PFSK-1 (cell line): ENCODE data around the gene CFAP61.

Experiments used
- FOXP2 ChIP-seq: optimal IDR thresholded peaks from 2 replicates; pipeline ENCODE3; 2011; ENCODE audit warnings: borderline replicate concordance, control low read depth, inconsistent platforms; ENCODE audit not compliant: insufficient read depth; ENCODE audit errors: extremely low read length, extremely low read depth
- POLR2AphosphoS5 ChIP-seq: IDR thresholded peaks from 2 replicates; pipeline ENCODE4 v1.6.1; 2012; ENCODE audit warnings: low read depth, mild to moderate bottlenecking, control low read depth, low read length, moderate library complexity
- SIN3A ChIP-seq: IDR thresholded peaks from 2 replicates; pipeline ENCODE4 v1.6.1; 2012; ENCODE audit warnings: mild to moderate bottlenecking, low read length, moderate library complexity, borderline replicate concordance; ENCODE audit not compliant: insufficient read depth
- TAF1 ChIP-seq: IDR thresholded peaks from 2 replicates; pipeline ENCODE4 v1.6.1; 2012; ENCODE audit warnings: low read length, control low read depth, borderline replicate concordance; ENCODE audit not compliant: insufficient read depth
- TF ChIP-seq, protein P1 (sequence below), 2 experiments: IDR thresholded peaks; 2 replicates each; pipeline versions ENCODE4 v1.6.1 to v1.8.0; 2011 to 2012; ENCODE audit warnings: low read depth in 2 of 2, low read length in 2 of 2, control low read depth in 1 of 2, inconsistent platforms in 1 of 2, mild to moderate bottlenecking in 1 of 2, moderate library complexity in 1 of 2; ENCODE audit not compliant: insufficient read depth in 1 of 2

The CFAP61 gene

GRCh38 chr20:20312562-20312961 is 260.2 kb downstream of the CFAP61 start:
- TF ChIP-seq SIN3A (no peak), TAF1 (no peak), FOXP2 (no peak)

GRCh38 chr20:20317195-20317594 is 264.9 kb downstream of the CFAP61 start:
- TF ChIP-seq SIN3A: no peak
- no peak for TF ChIP-seq POLR2AphosphoS5
- no peak for TF ChIP-seq FOXP2
- no peak for TF ChIP-seq TAF1
- TF ChIP-seq, protein P1, sequence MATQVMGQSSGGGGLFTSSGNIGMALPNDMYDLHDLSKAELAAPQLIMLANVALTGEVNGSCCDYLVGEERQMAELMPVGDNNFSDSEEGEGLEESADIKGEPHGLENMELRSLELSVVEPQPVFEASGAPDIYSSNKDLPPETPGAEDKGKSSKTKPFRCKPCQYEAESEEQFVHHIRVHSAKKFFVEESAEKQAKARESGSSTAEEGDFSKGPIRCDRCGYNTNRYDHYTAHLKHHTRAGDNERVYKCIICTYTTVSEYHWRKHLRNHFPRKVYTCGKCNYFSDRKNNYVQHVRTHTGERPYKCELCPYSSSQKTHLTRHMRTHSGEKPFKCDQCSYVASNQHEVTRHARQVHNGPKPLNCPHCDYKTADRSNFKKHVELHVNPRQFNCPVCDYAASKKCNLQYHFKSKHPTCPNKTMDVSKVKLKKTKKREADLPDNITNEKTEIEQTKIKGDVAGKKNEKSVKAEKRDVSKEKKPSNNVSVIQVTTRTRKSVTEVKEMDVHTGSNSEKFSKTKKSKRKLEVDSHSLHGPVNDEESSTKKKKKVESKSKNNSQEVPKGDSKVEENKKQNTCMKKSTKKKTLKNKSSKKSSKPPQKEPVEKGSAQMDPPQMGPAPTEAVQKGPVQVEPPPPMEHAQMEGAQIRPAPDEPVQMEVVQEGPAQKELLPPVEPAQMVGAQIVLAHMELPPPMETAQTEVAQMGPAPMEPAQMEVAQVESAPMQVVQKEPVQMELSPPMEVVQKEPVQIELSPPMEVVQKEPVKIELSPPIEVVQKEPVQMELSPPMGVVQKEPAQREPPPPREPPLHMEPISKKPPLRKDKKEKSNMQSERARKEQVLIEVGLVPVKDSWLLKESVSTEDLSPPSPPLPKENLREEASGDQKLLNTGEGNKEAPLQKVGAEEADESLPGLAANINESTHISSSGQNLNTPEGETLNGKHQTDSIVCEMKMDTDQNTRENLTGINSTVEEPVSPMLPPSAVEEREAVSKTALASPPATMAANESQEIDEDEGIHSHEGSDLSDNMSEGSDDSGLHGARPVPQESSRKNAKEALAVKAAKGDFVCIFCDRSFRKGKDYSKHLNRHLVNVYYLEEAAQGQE (IDR thresholded peaks at IDR 0.05; ENCODE audit: insufficient read depth in 1 of 2, low read depth in 2 of 2, low read length in 2 of 2): no peak

GRCh38 chr20:20317621-20318364 is 265.5 kb downstream of the CFAP61 start:
- TF ChIP-seq SIN3A: no peak
- no peak for TF ChIP-seq TAF1
- no peak for TF ChIP-seq POLR2AphosphoS5
- TF ChIP-seq, protein P1 (IDR thresholded peaks at IDR 0.05; ENCODE audit: insufficient read depth in 1 of 2, low read depth in 2 of 2, low read length in 2 of 2): no peak
- no peak for TF ChIP-seq FOXP2

DNA sequence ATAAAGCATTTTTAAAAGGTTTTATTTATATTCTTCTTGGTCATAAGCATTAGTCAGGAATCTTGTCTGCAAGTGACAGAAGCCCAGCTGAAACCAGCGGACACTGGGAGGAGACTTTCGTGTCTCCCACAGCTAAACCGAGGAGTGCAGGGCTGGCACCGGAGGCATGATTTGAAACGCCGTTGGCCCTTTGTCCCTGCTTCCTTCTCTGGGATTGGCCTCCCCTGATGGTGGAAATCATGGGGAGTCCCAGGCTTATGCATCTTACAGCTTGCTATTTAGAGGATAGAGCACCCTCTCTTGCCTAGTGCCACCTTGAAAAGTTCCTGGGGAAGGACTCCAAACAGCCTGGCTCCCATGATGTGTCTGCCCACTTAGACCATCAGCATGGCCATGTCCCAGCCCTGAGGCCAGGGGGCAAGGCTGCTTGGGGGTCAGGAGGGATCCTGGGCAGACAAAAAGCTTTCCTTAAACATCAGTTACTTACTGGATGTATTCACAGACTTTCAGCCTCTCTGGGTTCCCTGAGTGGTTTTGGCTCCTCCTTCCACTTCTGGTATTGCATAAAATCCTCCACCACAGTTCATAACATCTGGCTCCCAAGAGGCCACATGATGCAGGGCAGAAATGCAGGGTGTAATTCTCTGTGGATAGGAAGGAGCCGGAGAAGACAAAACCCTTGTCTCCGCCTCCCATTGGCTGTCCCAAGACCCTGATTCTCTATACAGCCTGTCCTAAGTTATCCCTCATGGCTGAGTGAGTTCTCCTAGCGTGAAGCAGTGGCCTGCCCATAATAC is 266.2 kb downstream of the CFAP61 start:
- TF ChIP-seq TAF1 (no peak), SIN3A (no peak), FOXP2 (no peak), POLR2AphosphoS5 (no peak)
- TF ChIP-seq, protein P1 (IDR thresholded peaks at IDR 0.05; ENCODE audit: insufficient read depth in 1 of 2, low read depth in 2 of 2, low read length in 2 of 2): no peak

GRCh38 chr20:20321134-20321533 is 268.8 kb downstream of the CFAP61 start:
- TF ChIP-seq, protein P1 (IDR thresholded peaks at IDR 0.05; ENCODE audit: insufficient read depth in 1 of 2, low read depth in 2 of 2, low read length in 2 of 2): no peak
- no peak for TF ChIP-seq FOXP2
- no peak for TF ChIP-seq SIN3A
- TF ChIP-seq TAF1: no peak
- no peak for TF ChIP-seq POLR2AphosphoS5
